NCI-H2196 treated with DMSO at 0.1 percent for 48 hours (cell line): ENCODE results near the gene DGKQ.
"Not testable (repeated sequence)": the region's sequence is repeated elsewhere in the genome, so short reads cannot be mapped to it uniquely, and the experiment has no call there.

ENCODE experiments used
- DNase-seq: peaks from one replicate; lab custom pipeline; 2025; ENCODE audit not compliant: unreplicated experiment; lab: John Stamatoyannopoulos, UW

DGKQ gene

DNA sequence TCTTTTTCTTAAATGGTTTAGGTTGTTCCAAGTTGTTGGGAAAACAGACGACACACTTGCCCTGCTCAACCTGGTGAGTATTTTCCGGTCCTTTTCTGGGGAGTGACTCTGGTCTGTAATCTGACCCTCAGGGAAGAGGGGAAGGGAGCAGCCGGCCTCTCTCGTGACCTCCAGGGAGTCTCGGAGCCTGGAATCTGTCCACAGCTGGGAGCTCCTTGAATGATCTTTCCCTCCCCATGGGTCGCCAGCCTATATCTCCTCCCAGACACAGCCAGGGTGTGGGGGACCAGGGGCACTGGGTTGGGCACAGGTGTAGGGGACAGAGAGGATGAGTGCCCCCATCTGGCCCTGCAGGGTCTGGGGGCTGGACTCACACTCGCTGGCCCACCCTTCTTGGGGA is 22.2 kb downstream of the DGKQ start:
- DNase-seq: no peak

DNA sequence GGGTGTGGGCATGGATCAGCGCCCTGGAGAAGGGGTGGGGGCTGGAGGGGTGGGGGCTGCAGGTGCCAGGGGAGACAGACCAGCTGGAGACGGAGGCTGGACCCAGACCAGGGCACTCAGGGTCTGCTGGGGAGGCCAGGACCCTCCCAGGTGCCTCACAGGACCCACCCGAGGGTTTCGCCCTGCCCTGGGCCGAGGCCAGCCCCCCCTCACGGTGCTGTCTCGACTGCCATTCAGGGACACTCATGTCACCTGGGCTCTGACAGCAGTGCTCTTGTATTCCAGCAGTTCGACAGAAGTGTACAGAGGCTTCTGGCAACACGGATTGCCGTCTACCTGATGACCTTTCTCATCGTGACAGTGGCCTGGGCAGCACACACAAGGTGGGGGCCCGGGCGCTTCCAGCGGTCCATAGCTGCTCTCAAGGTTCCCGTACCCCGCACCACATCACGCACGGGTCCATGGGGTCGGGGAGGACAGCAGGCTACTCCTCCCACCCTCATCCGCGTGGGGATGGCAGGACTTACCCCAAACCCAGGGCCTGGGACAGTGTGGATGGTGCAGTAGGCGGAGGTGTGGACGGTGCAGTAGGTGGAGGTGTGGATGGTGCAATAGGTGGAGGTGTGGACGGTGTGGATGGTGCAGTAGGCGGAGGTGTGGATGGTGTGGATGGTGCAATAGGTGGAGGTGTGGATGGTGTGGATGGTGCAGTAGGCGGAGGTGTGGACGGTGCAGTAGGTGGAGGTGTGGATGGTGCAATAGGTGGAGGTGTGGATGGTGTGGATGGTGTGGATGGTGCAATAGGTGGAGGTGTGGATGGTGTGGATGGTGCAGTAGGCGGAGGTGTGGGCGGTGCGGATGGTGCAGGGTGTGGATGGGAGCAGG is 23.0 kb downstream of the DGKQ start:
- no peak for DNase-seq

DNA sequence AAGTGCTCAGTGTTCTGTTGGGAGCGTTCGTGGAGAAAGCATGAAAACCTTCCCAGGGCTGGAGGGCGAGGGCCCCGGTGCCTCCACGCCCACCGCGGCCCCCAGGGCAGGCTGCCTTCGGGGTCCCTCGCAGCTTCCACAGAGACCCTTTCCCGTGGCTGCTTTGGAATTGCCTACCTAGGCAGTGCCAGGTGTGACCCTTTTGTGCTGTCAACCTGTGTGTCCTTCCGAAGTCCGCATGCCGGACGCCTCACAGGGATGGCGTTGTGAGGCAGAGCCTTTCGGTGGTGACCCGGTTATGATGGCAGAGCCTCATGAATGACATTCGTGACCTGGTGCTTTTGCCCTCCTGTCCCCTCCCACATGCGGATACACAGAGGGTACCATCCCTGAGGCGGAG is 23.7 kb downstream of the DGKQ start:
- DNase-seq: no peak

- no peak for DNase-seq
Measured at GRCh38 chr4:948936-949300, 24.5 kb downstream of the DGKQ start.

GRCh38 chr4:948101-948935 is 25.1 kb downstream of the DGKQ start:
- DNase-seq: no peak

DNA sequence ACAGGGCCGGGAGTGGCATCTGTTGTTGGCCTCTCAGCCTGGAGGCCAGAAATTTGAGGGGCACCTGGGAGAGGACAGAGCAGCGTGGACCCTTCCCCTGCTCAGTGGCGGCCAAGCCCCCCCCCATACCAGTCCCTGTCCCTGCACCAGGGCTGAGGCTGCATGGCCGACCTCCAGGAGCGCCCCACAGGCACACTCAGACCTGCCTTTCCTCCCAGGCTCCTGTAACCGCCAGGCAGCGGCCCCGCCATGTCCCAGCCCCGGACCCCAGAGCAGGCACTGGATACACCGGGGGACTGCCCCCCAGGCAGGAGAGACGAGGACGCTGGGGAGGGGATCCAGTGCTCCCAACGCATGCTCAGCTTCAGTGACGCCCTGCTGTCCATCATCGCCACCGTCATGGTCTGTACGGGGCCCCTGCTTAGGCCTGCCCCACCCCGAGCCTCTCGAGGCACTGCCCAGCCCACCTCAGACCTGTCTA is 25.8 kb downstream of the DGKQ start:
- no peak for DNase-seq

DNA sequence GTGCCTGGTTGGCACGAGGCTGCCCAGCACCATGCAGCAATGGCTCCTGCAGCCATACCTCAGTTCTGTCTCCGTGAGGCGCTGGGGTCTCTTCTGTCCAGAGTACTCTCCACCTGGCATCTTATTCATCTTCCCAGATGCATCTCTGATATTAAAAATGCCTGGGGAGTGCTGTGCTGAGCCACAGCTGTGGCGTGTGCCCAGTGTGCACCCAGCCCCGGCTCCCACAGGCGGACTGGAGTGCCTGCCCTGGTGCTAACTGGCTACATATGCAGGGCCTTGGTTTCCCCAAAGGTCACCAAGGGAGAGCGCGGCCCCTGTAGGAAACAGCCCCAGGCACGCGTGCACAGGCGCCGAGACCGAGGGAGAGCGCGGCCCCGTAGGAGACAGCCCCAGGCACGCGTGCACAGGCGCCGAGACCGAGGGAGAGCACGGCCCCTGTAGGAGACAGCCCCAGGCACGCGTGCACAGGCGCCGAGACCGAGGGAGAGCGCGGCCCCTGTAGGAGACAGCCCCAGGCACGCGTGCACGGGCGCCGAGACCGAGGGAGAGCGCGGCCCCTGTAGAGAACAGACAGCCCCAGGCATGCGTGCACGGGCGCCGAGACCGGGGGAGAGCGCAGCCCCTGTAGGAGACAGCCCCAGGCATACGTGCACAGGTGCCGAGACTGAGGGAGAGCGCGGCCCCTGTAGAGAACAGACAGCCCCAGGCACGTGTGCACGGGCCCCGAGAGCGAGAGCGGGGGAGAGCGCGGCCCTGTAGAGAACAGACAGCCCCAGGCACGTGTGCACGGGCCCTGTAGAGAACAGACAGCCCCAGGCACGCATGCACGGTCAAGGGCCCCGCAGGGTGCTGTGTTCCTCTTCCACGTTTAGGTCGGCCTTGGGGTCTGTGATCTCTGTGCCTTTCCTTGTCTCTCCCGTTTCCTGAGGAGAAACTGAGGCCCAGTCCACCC is 26.6 kb downstream of the DGKQ start:
- no peak for DNase-seq

GRCh38 chr4:946103-946450 is 27.3 kb downstream of the DGKQ start:
- DNase-seq: no peak

- DNase-seq: no peak
Measured at GRCh38 chr4:945274-946102, 27.9 kb downstream of the DGKQ start.

DNA sequence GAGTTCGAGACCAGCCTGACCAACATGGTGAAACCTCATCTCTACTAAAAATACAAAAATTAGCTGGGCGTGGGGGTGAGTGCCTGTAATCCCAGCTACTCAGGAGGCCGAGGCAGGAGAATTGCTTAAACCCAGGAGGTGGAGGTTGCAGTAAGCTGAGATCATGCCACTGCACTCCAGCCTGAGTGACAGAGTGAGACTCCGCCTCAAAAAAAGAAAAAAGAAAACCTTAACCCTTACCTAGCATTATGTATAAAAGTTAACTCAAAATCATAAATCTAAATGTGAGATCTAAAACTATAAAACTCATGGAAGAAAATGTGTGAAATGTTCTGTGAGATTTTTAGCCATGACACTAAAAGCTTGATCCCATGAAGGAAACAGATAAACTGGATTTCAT is 33.9 kb downstream of the DGKQ start:
- not testable (repeated sequence) for DNase-seq

- DNase-seq: no peak
Measured at GRCh38 chr4:932713-933070, 40.7 kb downstream of the DGKQ start.

GRCh38 chr4:931960-932712 is 41.2 kb downstream of the DGKQ start, which contains the start of the genes GAK and TMEM175:
Gene GAK (minus strand): TSS chr4:932316. CDS start chr4:932187, 129 bp downstream.
Gene TMEM175 (plus strand): TSS chr4:932460. CDS start chr4:947740, 15,280 bp downstream.
- DNase-seq: peak; percentile 84

DNA sequence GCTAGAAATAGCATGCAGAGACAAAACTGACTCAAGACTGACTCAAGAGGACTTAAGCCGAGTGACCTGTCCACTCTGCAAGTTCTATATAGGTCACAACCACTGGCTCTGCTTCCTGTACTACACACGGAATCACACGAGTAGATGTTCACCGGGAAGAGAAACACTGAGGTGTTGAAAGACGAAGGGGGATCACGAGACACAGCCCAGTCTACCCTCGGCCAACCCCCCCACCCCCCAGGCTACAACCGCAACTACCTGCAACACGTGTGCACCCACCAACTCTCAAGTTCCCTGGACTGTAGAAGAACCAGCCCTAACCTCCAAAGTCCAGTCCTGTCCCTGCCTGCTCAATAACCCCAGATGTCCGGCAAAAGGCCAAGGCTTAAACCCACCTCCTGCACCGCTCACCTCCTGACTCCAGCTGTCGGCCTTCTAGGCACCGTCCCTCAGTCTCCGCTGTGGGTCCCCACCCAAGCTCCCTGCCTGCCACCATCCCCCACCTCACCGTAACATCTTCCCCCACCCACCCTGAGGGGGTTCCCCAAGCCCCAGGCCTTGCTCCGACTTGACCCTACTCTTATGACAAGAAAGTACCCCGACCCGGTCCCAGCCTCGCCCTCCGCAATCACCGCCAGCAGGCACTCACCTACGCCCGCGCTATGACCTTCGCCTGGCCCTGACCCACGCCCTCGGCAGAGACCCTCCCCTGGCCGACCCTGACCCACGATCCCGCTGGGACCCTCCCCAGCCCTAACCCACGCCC is 42.0 kb downstream of the DGKQ start:
- no peak for DNase-seq

- DNase-seq: no peak
Measured at GRCh38 chr4:930827-931193, 42.6 kb downstream of the DGKQ start.

- no peak for DNase-seq
Measured at GRCh38 chr4:930028-930551, 43.3 kb downstream of the DGKQ start.

DNA sequence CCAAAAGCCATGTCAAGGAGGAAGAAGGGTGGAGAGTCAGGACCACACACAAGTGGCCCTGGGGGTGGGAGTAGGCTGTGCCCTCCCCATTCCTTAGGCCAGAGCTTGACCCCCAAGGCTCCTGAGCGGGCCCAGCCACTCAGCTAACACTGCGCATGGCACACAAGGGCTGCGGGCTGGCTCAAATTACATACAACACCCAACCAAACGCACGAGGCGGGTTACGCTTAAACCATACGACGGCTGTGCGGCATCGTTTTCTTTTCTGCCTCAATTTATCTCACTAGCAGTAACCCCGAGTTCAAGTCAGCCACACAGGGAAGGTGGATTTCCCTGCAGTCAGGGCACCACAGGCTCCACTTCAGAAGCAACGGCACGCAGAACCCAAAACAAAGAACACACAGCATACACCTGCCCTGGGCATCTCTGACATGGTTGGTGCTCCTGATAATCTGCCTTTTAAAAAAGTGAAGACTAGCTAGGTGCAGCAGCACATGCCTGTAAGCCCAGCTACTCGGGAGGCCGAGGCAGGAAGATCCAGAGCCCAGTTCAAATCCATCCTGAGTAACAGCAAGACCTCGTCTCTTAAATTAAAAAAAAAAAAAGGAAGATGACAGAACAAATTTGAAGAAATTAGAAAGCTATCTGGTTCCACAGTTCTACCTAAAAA is 44.1 kb downstream of the DGKQ start:
- DNase-seq: no peak

DNA sequence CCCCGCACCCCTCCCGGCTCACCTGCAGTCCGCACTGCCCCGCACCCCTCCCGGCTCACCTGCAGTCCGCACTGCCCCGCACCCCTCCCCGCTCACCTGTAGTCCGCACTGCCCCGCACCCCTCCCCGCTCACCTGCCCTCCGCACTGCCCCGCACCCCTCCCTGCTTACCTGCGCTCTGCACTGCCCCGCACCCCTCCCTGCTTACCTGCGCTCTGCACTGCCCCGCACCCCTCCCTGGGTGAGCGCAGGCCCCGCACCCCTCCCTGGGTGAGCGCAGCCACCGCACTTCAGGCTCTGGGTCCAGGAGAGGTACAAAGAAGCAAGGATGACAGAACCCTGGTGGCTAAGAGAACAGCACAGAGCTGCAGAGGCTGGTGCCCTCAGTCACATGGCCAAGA is 45.8 kb downstream of the DGKQ start:
- DNase-seq: not testable (repeated sequence)

DNA sequence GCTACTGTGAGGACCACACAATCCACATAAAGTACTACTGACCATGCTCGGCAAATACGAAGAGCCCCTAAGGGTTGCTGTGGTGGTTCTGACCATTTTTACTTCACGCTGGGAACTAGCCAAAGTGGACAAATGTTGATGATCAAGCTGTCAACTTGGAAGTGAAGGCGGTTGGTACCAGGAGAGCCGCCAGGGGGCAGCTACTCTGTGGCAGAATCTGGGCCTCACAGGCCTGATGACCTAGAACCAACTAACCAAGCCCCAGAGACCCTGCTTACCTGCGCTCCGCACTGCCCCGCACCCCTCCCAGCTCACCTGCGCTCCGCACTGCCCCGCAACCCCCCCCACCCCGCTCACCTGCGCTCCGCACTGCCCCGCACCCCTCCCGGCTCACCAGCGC is 46.8 kb downstream of the DGKQ start:
- no peak for DNase-seq
